ENCODE results near the gene TGFBR1. TPM values are rescaled to one million over a fixed set of nuclear protein-coding genes. Genes with fewer than 3 reads are reported as not detected.

The TGFBR1 gene
- polyA plus RNA-seq, 1 donor from 2014 or later: 78.0 TPM

DNA sequence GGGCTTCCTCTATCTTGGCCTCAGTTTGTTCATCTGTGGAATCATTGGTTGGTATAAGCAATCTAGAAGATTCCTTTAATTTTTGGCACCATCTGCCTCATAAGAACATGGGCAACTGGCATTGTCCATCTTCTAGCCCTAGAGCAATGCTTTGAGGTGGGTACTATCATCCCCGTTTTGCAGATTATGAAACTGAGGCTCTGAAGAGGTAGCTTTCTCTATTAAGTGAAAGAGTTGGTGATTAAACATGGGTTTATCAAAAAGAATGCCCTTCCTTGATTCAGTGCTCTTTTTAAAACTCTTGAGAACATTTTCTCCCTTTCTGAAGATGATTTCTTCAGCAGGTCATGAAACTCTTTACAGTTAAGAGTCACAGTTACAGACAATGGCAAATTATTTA lies 42.4 kb upstream of the TGFBR1 start:
- Histone ChIP-seq H3K36me3 (ENCODE audit: insufficient read depth, low read length) (no peaks in the 10 kb centered on the region), H3K9ac (ENCODE audit: low read length) (no peak overlapping the region), H3K27me3 (ENCODE audit: insufficient read depth, low read depth, low read length) (no peaks in the 10 kb centered on the region), H2AFZ (ENCODE audit: low read depth, low read length) (no peak overlapping the region), H3K27ac (ENCODE audit: low read length) (no peak overlapping the region), H3K9me2 (ENCODE audit: insufficient read depth, low read length) (no peaks in the 10 kb centered on the region), H3K79me2 (replicated peaks; ENCODE audit: insufficient read depth, low read length) (no peaks in the 10 kb centered on the region), H3K4me2 (ENCODE audit: low read length) (no peak overlapping the region), H3F3A (ENCODE audit: insufficient read depth, low read length, poor library complexity, severe bottlenecking) (no peaks in the 10 kb centered on the region), H3K4me3 (ENCODE audit: low read length) (no peak overlapping the region), H3K9me3 (ENCODE audit: low read length) (no peaks in the 10 kb centered on the region), H4K20me1 (ENCODE audit: insufficient read depth) (no peaks in the 10 kb centered on the region)
- no peak for TF ChIP-seq RAD21 (conservative IDR thresholded peaks at IDR 0.05)
- TF ChIP-seq MXI1 (conservative IDR thresholded peaks at IDR 0.05; ENCODE audit: poor library complexity, severe bottlenecking): no peak
- TF ChIP-seq SMC3 (conservative IDR thresholded peaks at IDR 0.05; ENCODE audit: poor library complexity): no peak
- TF ChIP-seq, protein P1, sequence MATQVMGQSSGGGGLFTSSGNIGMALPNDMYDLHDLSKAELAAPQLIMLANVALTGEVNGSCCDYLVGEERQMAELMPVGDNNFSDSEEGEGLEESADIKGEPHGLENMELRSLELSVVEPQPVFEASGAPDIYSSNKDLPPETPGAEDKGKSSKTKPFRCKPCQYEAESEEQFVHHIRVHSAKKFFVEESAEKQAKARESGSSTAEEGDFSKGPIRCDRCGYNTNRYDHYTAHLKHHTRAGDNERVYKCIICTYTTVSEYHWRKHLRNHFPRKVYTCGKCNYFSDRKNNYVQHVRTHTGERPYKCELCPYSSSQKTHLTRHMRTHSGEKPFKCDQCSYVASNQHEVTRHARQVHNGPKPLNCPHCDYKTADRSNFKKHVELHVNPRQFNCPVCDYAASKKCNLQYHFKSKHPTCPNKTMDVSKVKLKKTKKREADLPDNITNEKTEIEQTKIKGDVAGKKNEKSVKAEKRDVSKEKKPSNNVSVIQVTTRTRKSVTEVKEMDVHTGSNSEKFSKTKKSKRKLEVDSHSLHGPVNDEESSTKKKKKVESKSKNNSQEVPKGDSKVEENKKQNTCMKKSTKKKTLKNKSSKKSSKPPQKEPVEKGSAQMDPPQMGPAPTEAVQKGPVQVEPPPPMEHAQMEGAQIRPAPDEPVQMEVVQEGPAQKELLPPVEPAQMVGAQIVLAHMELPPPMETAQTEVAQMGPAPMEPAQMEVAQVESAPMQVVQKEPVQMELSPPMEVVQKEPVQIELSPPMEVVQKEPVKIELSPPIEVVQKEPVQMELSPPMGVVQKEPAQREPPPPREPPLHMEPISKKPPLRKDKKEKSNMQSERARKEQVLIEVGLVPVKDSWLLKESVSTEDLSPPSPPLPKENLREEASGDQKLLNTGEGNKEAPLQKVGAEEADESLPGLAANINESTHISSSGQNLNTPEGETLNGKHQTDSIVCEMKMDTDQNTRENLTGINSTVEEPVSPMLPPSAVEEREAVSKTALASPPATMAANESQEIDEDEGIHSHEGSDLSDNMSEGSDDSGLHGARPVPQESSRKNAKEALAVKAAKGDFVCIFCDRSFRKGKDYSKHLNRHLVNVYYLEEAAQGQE (IDR thresholded peaks at IDR 0.05; ENCODE audit: borderline replicate concordance): no peak
- TF ChIP-seq POLR2AphosphoS5 (IDR thresholded peaks at IDR 0.05): no peak

DNA sequence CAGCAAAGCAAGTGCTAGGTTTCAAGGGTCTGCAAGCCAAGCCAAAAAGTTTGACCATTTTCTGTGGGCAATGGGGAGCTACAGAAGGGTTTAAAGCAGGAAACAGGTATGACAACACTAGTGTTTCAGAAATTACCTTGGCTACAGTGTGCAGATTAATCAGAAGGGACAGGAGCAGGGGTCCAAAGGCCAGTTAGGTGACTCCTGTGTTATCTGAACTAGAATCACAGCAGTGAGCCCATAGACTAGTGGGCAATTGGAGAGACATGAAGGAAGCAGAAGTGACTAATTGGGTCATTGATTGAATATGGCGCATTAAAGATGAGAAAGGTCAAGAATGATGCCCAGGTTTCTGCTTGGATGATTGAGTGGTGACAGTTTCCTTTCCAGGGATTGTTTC lies 41.4 kb upstream of the TGFBR1 start:
- no peaks in the 10 kb centered on the region for H3K9me3 ChIP-seq (ENCODE audit: low read length)
- no peaks in the 10 kb centered on the region for H3K36me3 ChIP-seq (ENCODE audit: insufficient read depth, low read length)
- no peak for TF ChIP-seq RAD21 (conservative IDR thresholded peaks at IDR 0.05)
- no peak for TF ChIP-seq POLR2AphosphoS5 (IDR thresholded peaks at IDR 0.05)
- TF ChIP-seq SMC3 (conservative IDR thresholded peaks at IDR 0.05; ENCODE audit: poor library complexity): no peak
- TF ChIP-seq, protein P1 (IDR thresholded peaks at IDR 0.05; ENCODE audit: borderline replicate concordance): no peak
- TF ChIP-seq TAF1 (IDR thresholded peaks at IDR 0.05; ENCODE audit: low read depth): no peak
- H3K27me3 ChIP-seq (ENCODE audit: insufficient read depth, low read depth, low read length): no peaks in the 10 kb centered on the region
- H3K27ac ChIP-seq (ENCODE audit: low read length): no peak overlapping the region
- no peak overlapping the region for H3K9ac ChIP-seq (ENCODE audit: low read length)
- H3K9me2 ChIP-seq (ENCODE audit: insufficient read depth, low read length): no peaks in the 10 kb centered on the region
- H3K4me3 ChIP-seq (ENCODE audit: low read length): no peak overlapping the region
- no peaks in the 10 kb centered on the region for H4K20me1 ChIP-seq (ENCODE audit: insufficient read depth)
- H3K4me2 ChIP-seq (ENCODE audit: low read length): no peak overlapping the region
- H3K79me2 ChIP-seq (replicated peaks; ENCODE audit: insufficient read depth, low read length): no peaks in the 10 kb centered on the region
- no peak overlapping the region for H2AFZ ChIP-seq (ENCODE audit: low read depth, low read length)
- H3F3A ChIP-seq (ENCODE audit: insufficient read depth, low read length, poor library complexity, severe bottlenecking): no peaks in the 10 kb centered on the region

DNA sequence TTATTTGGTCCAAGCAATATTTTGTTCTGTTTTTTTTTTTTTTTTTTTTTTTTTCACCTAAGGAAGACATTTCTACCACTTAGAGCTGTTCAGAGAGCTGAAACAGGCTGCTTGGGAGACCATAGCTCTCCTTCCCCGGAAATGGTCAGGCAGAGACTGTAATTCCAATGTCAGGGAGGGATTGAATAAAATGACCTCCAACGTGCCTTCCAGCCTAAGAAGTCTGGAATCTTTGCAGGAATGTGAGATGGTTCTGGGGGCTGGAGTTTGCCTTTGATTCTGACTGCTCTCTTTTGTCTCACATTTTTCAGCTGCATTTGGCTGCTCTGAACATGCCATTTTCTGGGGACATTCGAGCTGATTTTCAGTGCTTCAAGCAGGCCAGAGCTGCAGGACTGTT lies 38.3 kb upstream of the TGFBR1 start:
- Histone ChIP-seq H3K9ac (ENCODE audit: low read length) (no peak overlapping the region), H2AFZ (ENCODE audit: low read depth, low read length) (no peak overlapping the region), H3K27ac (ENCODE audit: low read length) (no peak overlapping the region), H3K9me2 (ENCODE audit: insufficient read depth, low read length) (no peaks in the 10 kb centered on the region), H4K20me1 (ENCODE audit: insufficient read depth) (no peaks in the 10 kb centered on the region), H3K79me2 (replicated peaks; ENCODE audit: insufficient read depth, low read length) (no peaks in the 10 kb centered on the region), H3K27me3 (ENCODE audit: insufficient read depth, low read depth, low read length) (no peaks in the 10 kb centered on the region), H3K9me3 (ENCODE audit: low read length) (no peaks in the 10 kb centered on the region), H3K4me3 (ENCODE audit: low read length) (no peak overlapping the region), H3F3A (ENCODE audit: insufficient read depth, low read length, poor library complexity, severe bottlenecking) (no peaks in the 10 kb centered on the region), H3K4me2 (ENCODE audit: low read length) (no peak overlapping the region), H3K36me3 (ENCODE audit: insufficient read depth, low read length) (no peaks in the 10 kb centered on the region)
- TF ChIP-seq, protein P1 (IDR thresholded peaks at IDR 0.05; ENCODE audit: borderline replicate concordance): no peak
- TF ChIP-seq POLR2AphosphoS5 (IDR thresholded peaks at IDR 0.05) (no peak), MXI1 (conservative IDR thresholded peaks at IDR 0.05; ENCODE audit: poor library complexity, severe bottlenecking) (no peak), RAD21 (conservative IDR thresholded peaks at IDR 0.05) (no peak), SMC3 (conservative IDR thresholded peaks at IDR 0.05; ENCODE audit: poor library complexity) (no peak)

Measured in neural cell (in vitro differentiated cells).